Fibroblast of the aortic adventitia (primary cell): ENCODE results near the gene RFTN1. TPM values are rescaled to one million over a fixed set of nuclear protein-coding genes. Genes with fewer than 3 reads are reported as not detected.
"Not testable (repeated sequence)": the region's sequence is repeated elsewhere in the genome, so short reads cannot be mapped to it uniquely, and the experiment has no call there.

Source experiments
- DNase-seq: peaks from one replicate; pipeline ENCODE4 v3.0.0-alpha.2; 2010; ENCODE audit warnings: low read depth
- H3K4me3 ChIP-seq: 2 replicates; pipeline ENCODE4 v1.5.1; 2011; ENCODE audit warnings: low read depth, mild to moderate bottlenecking, control low read depth, low read length, moderate library complexity
- total RNA-seq: library from RNA; depleted of rRNA; stranded (reverse); fragments of >200 nt; gene quantifications from 2 replicates; pipeline ENCODE4 v1.2.3, GENCODE V29; 2012; ENCODE audit warnings: low replicate concordance
- TF ChIP-seq, protein P1 (sequence below): IDR thresholded peaks from 2 replicates; pipeline ENCODE4 v1.5.1; 2011; ENCODE audit warnings: mild to moderate bottlenecking, low read length, control low read depth, inconsistent platforms; ENCODE audit not compliant: insufficient read depth

The RFTN1 gene
- total RNA-seq, 1 donor: 54.7 TPM

DNA sequence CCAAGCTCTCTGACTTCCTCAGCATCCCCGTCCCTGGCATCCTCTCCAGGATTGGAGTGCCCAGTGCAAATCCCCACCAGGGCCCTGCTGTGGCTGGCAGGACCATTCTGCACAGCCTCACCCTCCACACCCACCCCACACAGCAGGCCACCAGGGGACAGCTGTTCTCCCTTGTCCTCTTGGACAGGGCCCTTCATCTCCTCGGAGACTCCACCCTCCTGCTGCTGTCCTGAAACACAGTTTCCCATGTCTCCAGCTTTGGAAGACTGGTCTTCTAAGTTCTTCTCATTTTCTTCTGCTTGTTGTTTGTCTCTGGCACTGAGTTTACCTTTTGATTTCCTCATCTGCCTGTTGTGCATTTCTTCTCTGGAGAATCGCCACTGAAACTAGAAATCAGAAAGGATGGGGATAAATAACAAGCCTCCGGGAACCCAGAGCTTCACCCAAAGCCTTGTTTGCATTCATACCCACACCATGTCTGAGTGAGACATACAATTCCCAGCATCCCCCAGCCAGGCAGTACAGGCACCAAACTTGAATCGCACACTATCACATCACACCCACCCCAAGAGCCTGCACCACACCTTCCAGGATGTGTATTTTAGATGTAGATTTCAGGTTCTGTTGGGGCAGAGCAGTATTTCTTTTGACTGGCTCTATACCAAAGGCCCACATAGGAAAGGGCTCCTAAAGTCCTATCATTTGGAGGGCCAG is 196.5 kb downstream of the RFTN1 start:
- TF ChIP-seq, protein P1, sequence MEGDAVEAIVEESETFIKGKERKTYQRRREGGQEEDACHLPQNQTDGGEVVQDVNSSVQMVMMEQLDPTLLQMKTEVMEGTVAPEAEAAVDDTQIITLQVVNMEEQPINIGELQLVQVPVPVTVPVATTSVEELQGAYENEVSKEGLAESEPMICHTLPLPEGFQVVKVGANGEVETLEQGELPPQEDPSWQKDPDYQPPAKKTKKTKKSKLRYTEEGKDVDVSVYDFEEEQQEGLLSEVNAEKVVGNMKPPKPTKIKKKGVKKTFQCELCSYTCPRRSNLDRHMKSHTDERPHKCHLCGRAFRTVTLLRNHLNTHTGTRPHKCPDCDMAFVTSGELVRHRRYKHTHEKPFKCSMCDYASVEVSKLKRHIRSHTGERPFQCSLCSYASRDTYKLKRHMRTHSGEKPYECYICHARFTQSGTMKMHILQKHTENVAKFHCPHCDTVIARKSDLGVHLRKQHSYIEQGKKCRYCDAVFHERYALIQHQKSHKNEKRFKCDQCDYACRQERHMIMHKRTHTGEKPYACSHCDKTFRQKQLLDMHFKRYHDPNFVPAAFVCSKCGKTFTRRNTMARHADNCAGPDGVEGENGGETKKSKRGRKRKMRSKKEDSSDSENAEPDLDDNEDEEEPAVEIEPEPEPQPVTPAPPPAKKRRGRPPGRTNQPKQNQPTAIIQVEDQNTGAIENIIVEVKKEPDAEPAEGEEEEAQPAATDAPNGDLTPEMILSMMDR: no peak
- no peak overlapping the region for H3K4me3 ChIP-seq
- DNase-seq: no peak

DNA sequence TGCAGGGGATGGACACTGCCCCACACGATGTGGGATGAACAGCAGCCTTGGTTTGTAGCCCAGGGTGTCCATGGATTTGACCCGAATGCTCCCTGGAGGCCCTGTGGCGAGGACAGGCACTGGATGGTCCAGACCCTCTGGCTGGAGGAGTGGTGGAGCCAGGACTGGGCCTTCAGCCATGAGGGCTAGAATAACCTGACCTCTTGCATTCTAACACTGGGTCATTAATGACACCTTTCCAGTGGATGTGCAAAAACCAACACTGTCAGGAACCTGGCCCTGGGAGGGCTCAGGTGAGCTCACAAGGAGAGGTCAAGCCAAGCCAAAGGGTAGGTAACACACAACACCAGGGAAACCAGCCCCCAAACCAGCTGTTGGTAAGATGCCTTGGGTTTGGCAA is 197.1 kb downstream of the RFTN1 start:
- DNase-seq: no peak
- H3K4me3 ChIP-seq: no peak overlapping the region
- TF ChIP-seq, protein P1: no peak

DNA sequence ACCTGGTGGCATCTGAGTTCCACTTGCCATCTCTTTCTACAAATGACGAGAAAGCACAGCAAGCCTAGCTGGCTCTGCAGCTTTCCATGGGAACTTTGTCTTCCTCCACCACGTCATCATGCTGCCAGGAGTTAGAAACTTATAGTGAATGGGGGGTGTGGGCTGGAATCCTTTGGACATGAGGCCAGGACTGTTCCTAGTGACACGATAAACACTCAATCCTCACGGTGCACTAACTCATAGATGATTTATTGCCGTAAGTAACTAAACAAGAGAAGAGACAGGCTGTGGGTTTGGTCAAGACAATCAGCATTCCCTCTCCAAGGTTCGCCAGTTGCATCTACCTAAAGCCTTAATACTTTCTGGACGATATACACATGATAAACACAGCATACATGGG is 197.9 kb downstream of the RFTN1 start:
- H3K4me3 ChIP-seq: no peak overlapping the region
- TF ChIP-seq, protein P1: no peak
- DNase-seq: no peak

DNA sequence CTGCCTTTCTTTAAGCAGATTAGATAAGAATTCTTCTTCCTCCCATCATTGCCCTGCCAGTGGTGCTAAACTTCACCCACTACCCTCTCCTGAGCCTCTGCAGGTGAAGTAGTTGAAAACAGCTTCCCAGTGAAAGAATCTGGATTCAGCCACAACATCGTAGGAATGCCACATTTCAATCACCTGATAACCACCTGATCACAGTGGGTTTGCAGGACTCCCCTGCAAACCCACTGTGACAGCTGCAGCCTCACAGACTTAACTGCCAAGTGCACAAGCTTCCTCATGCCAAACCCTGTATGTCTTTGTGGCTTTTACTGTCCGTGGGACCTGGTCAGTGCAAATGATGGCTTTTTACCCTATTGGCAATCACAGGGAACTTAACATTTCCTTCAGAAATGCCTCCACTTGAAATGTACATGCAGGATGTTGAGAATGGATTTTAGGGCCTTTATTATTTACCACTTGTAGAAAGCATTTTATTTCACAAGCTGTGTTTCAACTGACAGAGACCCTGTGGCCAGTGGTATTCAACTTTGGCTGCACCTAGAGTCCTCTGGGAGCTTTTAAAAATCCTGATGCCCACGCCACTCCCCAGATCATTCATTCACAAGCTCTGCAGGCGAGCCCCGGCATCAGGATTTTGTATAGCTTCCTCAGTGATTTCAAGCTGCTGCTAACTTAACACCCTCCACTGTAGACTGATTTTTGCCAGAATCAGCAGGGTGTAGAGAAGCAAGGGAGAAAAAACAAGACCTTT is 199.4 kb downstream of the RFTN1 start:
- no peak for DNase-seq
- H3K4me3 ChIP-seq: no peak overlapping the region
- TF ChIP-seq, protein P1: no peak

DNA sequence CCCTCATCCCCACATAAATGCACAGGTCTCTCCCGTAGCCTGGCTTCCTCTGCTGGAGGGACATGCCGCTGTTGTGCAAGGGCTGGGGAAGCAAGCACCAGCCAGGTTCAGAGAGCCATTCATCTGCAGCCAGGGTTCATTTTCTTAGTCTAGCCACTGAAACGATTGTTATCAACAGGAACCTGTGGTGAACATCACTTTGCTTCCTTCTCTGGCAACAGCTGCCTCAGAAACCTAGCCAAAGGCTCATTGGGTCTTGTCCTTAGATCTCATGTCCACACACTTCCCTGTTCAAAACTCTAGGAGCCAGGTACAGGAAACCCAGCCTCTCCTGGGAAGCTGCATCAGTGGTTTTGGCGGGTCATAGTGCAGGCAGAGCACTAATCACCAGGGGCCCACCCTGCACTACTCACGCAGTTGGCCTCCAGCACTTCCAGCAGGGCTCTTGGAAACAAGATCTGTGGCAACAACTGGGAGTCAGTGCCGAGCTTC is 201.5 kb downstream of the RFTN1 start:
- TF ChIP-seq, protein P1: no peak
- peak; percentile 82 for DNase-seq

DNA sequence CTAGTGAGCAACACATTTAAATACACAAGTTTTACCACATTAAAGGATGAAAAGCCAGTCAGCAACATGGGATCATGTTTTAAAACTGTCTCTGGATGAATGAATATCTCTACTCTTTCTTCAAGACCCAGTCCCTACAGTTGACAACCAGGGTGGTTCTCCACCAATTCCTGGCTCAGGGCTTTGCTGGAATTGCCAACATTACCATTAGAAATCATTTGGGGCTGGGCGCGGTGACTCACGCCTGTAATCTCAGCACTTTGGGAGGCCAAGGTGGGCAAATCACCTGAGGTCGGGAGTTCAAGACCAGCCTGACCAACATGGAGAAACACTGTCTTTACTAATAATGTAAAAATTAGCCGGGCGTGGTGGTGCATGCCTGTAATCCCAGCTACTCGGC is 203.0 kb downstream of the RFTN1 start:
- not testable (repeated sequence) for DNase-seq, H3K4me3 ChIP-seq

More for the DNA sequence above, 201.5 kb downstream of the RFTN1 start:
- no peak overlapping the region for H3K4me3 ChIP-seq

DNA sequence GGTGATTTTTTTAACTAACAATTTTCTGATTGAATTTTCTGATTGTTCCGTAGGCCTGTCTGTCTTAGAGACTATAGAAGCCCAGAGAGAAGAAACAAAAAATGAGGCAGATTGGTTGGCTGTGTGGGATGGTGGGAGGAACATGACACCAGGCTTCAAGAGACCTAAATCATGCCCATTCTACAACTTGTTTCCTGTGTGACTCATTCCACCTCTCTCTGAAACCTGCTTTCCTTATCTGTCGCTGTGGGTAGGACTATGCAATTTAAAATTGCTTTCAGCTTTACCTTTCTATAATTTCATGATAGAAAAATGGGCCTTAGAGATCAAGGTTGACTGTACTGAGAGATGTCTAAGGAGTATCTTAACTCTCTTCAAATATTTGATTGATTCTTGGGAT is 203.9 kb downstream of the RFTN1 start:
- no peak overlapping the region for H3K4me3 ChIP-seq
- peak; percentile 41 for DNase-seq
- TF ChIP-seq, protein P1: no peak
